VCaP (cell line): Measurements from ENCODE around the gene MYRIP.

Source experiments
- H3K27ac ChIP-seq: fragments of 450-650 bp; 2 replicates; pipeline ENCODE4 v1.5.1; 2017
- TF ChIP-seq, protein P1 (sequence below): fragments of 450-650 bp; conservative IDR thresholded peaks from 2 replicates; pipeline ENCODE4 v1.5.1; 2017; ENCODE audit warnings: mild to moderate bottlenecking, moderate library complexity

MYRIP gene

DNA sequence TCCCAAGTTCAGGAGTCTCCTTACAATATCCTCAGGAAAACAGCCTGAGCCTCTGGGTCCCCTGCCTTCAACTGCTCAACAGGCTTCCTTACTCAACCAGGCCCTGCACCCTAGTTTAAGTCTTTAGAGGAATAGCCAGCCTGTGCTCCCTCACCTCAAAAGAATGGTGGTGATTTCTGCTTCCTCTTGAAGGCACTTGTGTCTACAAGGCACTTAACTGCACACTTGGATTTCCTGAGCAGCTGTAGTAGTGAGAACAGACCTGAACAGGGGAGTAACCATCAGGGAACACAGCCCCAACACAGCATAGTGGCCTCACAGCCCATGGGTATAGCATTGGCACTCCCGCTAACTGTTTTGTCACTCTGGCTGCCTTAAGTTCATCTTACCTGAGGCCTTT, 244.3 kb downstream of the MYRIP start:
- H3K27ac ChIP-seq: no peak overlapping the region
- TF ChIP-seq, protein P1, sequence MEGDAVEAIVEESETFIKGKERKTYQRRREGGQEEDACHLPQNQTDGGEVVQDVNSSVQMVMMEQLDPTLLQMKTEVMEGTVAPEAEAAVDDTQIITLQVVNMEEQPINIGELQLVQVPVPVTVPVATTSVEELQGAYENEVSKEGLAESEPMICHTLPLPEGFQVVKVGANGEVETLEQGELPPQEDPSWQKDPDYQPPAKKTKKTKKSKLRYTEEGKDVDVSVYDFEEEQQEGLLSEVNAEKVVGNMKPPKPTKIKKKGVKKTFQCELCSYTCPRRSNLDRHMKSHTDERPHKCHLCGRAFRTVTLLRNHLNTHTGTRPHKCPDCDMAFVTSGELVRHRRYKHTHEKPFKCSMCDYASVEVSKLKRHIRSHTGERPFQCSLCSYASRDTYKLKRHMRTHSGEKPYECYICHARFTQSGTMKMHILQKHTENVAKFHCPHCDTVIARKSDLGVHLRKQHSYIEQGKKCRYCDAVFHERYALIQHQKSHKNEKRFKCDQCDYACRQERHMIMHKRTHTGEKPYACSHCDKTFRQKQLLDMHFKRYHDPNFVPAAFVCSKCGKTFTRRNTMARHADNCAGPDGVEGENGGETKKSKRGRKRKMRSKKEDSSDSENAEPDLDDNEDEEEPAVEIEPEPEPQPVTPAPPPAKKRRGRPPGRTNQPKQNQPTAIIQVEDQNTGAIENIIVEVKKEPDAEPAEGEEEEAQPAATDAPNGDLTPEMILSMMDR: no peak

DNA sequence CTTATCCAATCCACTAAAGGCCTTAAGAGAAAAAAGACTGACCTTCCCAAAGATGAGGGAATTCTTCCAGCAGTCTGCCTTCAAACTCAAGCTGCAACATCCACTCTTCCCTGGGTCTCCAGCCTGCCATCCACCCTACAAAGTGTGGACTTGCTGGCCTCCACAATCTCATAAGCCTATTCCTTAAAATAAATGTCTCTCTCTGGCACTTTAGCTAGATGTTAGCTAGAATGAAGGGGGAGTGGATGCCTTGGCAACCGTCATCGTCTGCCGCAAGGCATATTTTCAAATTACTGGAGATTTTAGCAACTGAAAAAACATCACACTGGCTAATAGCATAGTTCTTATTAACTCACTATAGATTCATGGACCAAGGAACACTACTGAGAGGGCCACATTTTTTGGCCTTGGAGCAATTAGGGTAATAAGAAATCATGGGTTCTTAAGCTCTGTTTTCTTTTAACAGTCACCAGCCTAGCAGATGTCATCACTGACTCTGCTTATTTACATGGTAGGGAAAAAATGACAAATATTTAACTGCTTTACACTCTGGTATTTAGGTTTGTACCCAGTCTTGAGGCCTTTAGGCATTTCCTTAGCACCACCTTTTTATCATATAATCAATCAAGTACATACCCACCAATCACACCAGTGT, 245.3 kb downstream of the MYRIP start:
- TF ChIP-seq, protein P1: no peak
- no peak overlapping the region for H3K27ac ChIP-seq

DNA sequence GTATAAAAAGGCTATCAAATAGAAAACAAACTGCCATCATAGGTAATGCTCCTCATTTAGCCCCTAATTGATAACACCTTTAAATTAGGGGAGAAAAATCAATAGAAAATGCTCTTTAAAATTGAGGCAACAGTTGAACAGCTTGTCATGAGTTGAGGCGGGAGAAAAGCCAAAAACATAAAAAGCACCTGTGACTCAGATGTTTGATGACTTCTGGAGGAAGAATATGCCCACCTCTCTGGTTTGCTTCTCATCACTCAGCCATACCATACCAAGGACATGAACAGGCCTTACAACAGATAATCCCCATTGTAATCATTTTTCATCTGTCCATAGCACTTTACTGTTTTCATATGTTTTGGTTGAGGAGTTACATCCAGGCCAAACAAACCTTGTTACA, 246.0 kb downstream of the MYRIP start:
- TF ChIP-seq, protein P1: no peak
- no peak overlapping the region for H3K27ac ChIP-seq

DNA sequence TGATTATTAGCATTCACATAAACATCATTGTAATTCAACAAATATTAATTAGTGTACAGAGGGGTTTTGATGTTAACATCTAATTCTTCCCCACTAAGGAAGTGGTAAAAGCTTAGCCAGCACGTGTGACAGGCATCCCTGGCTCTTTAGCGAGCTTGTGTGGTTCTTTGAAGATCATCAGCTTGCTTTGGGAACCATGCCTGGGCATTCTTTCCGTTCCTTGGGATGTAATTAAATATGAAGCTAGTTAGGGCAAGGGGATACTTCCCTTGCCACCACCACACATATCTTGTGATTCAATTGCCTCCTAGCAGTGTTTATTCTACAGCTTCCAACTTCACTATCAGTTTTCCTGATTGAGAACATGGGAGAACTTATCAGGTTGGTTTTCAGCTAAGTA, 246.5 kb downstream of the MYRIP start:
- TF ChIP-seq, protein P1: no peak
- H3K27ac ChIP-seq: no peak overlapping the region

DNA sequence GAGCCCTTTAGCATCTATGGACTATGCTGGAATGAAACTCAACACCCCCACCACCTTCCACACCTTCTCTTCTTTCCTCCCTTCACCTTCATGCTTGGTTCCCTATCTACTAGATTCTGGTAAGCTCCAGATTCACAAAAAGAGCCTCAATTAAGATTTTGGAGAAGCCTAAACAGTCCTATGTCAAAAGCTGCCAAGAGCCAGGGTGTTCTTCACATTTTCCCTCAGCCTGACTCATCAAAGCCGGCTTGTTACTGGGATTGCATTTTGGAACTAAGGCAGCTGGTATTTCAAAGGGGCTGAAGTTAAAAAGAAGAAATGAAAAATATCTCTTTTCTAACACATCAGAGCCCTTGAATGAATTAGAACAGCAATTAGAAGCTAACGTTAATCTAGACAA, 247.7 kb downstream of the MYRIP start:
- TF ChIP-seq, protein P1: no peak
- no peak overlapping the region for H3K27ac ChIP-seq

DNA sequence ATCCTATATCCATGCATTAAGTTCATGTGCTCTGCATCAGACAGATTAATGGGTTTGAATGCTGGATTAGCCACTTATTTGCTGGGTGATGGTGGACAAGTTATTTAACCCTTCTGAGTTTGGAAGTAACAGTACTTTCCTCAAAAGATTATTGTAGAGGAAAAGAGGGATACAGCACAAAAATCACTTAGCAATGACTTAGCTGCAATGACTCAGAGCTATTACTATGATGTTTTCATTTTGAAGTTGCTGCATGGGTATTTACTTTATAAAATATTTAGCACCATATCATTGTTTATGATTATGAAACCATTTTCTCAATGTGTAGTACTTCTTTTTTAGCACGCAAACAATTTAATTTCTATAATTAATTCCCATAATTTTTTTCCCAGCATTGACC, 248.4 kb downstream of the MYRIP start:
- no peak overlapping the region for H3K27ac ChIP-seq
- TF ChIP-seq, protein P1: no peak

DNA sequence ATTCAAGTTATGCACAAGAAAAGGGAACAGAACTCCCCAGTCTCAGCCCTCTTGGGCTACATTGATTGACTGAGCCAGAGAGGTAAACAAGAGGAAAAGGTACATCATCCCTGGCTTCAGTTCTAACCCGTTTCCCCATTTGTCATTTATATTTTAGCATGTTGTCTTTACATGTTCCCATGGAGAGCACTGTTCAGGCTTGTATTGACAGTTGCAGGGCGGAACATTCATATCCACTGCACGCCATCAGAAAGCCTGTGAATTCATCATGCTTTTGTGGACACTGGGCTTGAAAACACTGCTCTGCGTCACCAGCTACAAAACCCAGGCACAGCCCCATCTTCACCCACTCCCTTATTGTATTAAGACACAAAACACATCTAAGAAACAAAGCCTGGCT, 259.2 kb downstream of the MYRIP start:
- no peak overlapping the region for H3K27ac ChIP-seq
- TF ChIP-seq, protein P1: no peak
